LNCaP clone FGC (cell line): ENCODE data around the gene IPO4.
"Not testable (repeated sequence)": the region's sequence is repeated elsewhere in the genome, so short reads cannot be mapped to it uniquely, and the experiment has no call there.

ENCODE experiments used
- DNase-seq: peaks from one replicate; pipeline ENCODE4 v3.0.0-alpha.2; 2011; ENCODE audit warnings: low read depth
- H3K4me3 ChIP-seq: 2 replicates; pipeline ENCODE4 v1.5.1; 2011; ENCODE audit warnings: mild to moderate bottlenecking, low read depth, low read length, control low read depth
- CTCF ChIP-seq: IDR thresholded peaks from 2 replicates; pipeline ENCODE4 v1.5.1; 2012; ENCODE audit warnings: mild to moderate bottlenecking; ENCODE audit not compliant: control insufficient read depth, insufficient read depth; ENCODE audit errors: extremely low read depth

Gene IPO4

DNA sequence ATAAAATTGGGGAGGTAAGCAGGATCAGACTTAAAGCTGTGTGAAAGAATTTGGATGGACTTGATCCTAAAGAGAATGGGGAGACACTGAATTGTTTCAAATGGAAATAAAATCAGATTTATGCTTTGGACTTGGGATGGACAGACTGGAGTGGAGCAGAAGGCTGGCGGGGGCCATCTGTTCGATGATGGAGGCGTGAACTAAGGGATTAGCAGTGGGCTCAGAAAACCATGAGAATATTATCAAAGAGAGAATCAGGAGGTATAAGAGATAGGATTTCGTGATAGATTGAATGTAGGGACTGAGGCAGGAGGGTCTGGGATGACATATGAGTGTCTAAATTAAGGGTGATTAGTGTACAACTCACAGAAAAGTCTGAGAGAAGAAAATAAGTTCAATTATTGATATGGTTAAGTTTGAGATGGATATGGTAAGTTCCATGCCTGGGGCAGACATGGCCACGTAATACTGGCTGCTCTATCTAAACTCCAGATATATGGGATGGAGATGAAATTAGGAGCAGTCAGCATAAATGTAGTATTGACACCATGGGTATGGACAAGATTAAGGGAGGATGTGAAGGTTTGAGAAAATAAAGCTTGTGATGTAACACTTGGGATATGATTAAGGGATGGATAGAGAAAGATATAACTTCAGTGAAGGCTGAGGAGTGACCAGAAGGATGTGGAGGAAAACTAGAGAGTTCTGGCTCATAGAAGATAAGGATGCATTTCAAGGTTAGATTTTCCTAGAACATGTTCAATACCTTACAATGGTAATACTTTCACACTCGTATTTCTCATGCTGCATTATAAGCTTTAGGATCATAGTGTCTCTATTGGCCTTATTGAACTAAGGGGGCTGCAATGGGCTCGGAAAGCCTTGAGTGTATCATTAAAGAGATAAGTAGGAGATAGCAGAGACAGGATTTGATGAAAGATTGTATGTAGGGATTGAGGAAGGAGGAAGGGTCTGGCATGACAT is 15.8 kb upstream of the IPO4 start:
- TF ChIP-seq CTCF = no peak
- DNase-seq = no peak
- no peak overlapping the region for H3K4me3 ChIP-seq

GRCh38 chr14:24203249-24203886 is 14.8 kb upstream of the IPO4 start:
- H3K4me3 ChIP-seq, DNase-seq: not testable (repeated sequence)

DNA sequence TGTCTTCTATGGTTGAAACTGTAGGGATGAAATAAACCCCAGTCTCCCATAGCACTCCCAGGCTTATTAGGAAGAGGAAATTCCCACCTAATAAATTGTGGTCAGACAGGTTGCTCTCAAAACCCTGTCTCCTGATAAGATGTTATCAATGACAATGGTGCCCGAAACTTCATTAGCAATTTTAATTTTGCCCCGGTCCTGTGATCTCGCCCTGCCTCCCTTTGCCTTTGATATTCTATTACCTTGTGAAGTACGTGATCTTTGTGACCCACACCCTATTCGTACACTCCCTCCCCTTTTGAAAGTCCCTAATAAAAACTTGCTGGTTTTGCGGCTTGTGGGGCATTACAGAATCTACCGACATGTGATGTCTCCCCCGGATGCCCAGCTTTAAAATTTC is 13.9 kb upstream of the IPO4 start:
- not testable (repeated sequence) for DNase-seq, H3K4me3 ChIP-seq

DNA sequence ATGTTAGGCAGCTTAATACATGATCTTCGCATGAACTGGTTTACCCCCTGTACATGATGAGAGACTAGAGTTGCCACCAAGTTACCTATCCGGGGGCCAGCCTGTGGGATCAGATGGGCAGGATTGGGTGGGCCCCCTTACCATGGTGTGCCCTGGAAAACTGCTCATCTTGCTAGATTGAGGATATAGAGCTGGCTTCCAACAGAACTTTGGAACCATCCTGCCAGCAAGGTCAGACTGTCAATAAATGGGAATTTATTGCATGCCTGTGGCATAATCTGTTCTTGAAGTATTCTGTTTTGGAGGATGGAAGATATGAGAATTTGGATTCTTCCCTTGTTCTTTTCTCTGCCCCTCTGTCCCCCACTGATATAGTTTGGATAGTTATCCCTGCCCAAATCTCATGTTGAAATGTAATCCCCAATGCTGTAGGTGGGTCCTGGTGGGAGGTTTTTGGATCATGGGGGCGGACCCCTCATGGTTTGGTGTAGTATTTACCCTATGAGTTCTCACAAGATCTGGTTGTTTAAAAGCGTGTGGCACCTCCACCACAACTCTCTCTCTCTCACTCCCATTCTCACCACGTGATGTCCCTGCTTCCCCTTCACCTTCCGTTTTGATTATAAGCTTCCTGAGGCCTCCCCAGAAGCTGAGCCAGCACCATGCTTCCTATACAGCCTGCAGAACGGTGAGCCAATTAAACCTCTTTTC is 10.4 kb upstream of the IPO4 start:
- DNase-seq = no peak
- no peak for TF ChIP-seq CTCF
- no peak overlapping the region for H3K4me3 ChIP-seq

GRCh38 chr14:24197056-24197450 is 8.4 kb upstream of the IPO4 start:
- H3K4me3 ChIP-seq = no peak overlapping the region; the same call in 1 of the 2 replicates
- DNase-seq = no peak
- TF ChIP-seq CTCF = no peak

- H3K4me3 ChIP-seq = peak overlapping the region; percentile 90
- DNase-seq = no peak
- TF ChIP-seq CTCF = no peak
Observed at GRCh38 chr14:24196071-24197055, 7.7 kb upstream of the IPO4 start.
